DOHH2 (cell line): ENCODE results near the gene RLN3.

Experiments
- H3F3A ChIP-seq: fragments of 200-600 bp; sonication (generic), shearing (Covaris generic); 2 replicates; pipeline ENCODE4 v1.6.0; 2016; ENCODE audit warnings: antibody characterized with exemption, mild to moderate bottlenecking; ENCODE audit not compliant: control insufficient read depth, insufficient read depth
- H3K27ac ChIP-seq: fragments of 200-600 bp; sonication (generic); 2 replicates; pipeline ENCODE4 v1.5.1; 2014; ENCODE audit warnings: low read depth, mild to moderate bottlenecking, low read length, moderate library complexity
- H3K27me3 ChIP-seq: fragments of 200-600 bp; sonication (generic); 2 replicates; pipeline ENCODE4 v1.6.1; 2014; ENCODE audit warnings: mild to moderate bottlenecking, low read length, mixed read lengths; ENCODE audit not compliant: control insufficient read depth
- H3K36me3 ChIP-seq: fragments of 200-600 bp; sonication (generic); 2 replicates; pipeline ENCODE4 v1.6.1; 2014; ENCODE audit warnings: mild to moderate bottlenecking, low read length, moderate library complexity, mixed read lengths; ENCODE audit not compliant: control insufficient read depth
- H3K4me1 ChIP-seq: fragments of 200-600 bp; sonication (generic); 2 replicates; pipeline ENCODE4 v1.6.1; 2014; ENCODE audit warnings: mild to moderate bottlenecking, low read length, mixed read lengths; ENCODE audit not compliant: control insufficient read depth
- H3K4me2 ChIP-seq: fragments of 200-600 bp; sonication (generic); 2 replicates; pipeline ENCODE4 v1.6.0; 2014; ENCODE audit warnings: mild to moderate bottlenecking, low read length, moderate library complexity
- H3K4me3 ChIP-seq: fragments of 200-600 bp; sonication (generic); 2 replicates; pipeline ENCODE4 v1.5.1; 2014; ENCODE audit warnings: mild to moderate bottlenecking, low read length, mixed read lengths
- H3K79me2 ChIP-seq: fragments of 200-600 bp; sonication (generic); 2 replicates; pipeline ENCODE4 v1.6.1; 2014; ENCODE audit warnings: mild to moderate bottlenecking, low read length, mixed read lengths; ENCODE audit not compliant: control insufficient read depth
- H3K9me2 ChIP-seq: fragments of 200-600 bp; sonication (generic); replicated peaks from 2 replicates; pipeline ENCODE4 v1.6.1; 2014; ENCODE audit warnings: mild to moderate bottlenecking, low read length, mixed read lengths; ENCODE audit not compliant: control insufficient read depth
- H3K9me3 ChIP-seq: fragments of 200-600 bp; sonication (generic); 2 replicates; pipeline ENCODE4 v1.6.1; 2014; ENCODE audit warnings: antibody characterized with exemption, low read length, mixed read lengths; ENCODE audit not compliant: control insufficient read depth, insufficient read depth
- H4K20me1 ChIP-seq: fragments of 200-600 bp; sonication (generic); 2 replicates; pipeline ENCODE4 v1.6.0; 2014; ENCODE audit warnings: low read depth, mild to moderate bottlenecking, antibody characterized with exemption, low read length, moderate library complexity; ENCODE audit not compliant: control insufficient read depth, insufficient read depth
- CTCF ChIP-seq: fragments of 200-600 bp; sonication (generic); IDR thresholded peaks from one replicate; pipeline ENCODE4 v1.5.1; 2014; ENCODE audit warnings: antibody characterized with exemption, mild to moderate bottlenecking, low read depth, low read length; ENCODE audit not compliant: poor library complexity, severe bottlenecking
- EZH2phosphoT487 ChIP-seq: fragments of 200-600 bp; sonication (generic); IDR thresholded peaks from 2 replicates; pipeline ENCODE4 v1.6.1; 2017; ENCODE audit warnings: borderline replicate concordance, mild to moderate bottlenecking, antibody characterized with exemption, low read length, moderate library complexity, mixed read lengths

Gene RLN3

GRCh38 chr19:14054721-14055120, 26.8 kb downstream of the RLN3 start:
- TF ChIP-seq CTCF (no peak), EZH2phosphoT487 (no peak)
- no peaks in the 10 kb centered on the region for H3F3A ChIP-seq
- H3K4me1 ChIP-seq, result peaks cover 19% of the 10 kb centered on the region
- peaks cover 23% of the 10 kb centered on the region for H3K27me3 ChIP-seq
- H3K9me3 ChIP-seq, result no peaks in the 10 kb centered on the region
- H3K79me2 ChIP-seq, result no peaks in the 10 kb centered on the region
- H3K9me2 ChIP-seq, result no peaks in the 10 kb centered on the region
- H3K4me2 ChIP-seq, result no peak overlapping the region
- no peak overlapping the region for H3K27ac ChIP-seq
- no peaks in the 10 kb centered on the region for H3K36me3 ChIP-seq
- no peak overlapping the region for H3K4me3 ChIP-seq
- no peaks in the 10 kb centered on the region for H4K20me1 ChIP-seq

- H3K4me3 ChIP-seq, result no peak overlapping the region
These were observed 27.4 kb downstream of the RLN3 start for GRCh38 chr19:14055396-14055795.

GRCh38 chr19:14056069-14056666, 28.2 kb downstream of the RLN3 start:
- Histone ChIP-seq H3K4me3 (no peak overlapping the region), H3K4me1 (peaks cover 27% of the 10 kb centered on the region), H3K79me2 (no peaks in the 10 kb centered on the region)

More at GRCh38 chr19:14055396-14055795, 27.4 kb downstream of the RLN3 start:
- Histone ChIP-seq H3K27ac (no peak overlapping the region), H3K79me2 (no peaks in the 10 kb centered on the region), H3K9me2 (no peaks in the 10 kb centered on the region), H3K4me2 (no peak overlapping the region), H3K4me1 (peaks cover 26% of the 10 kb centered on the region), H4K20me1 (no peaks in the 10 kb centered on the region), H3F3A (no peaks in the 10 kb centered on the region), H3K27me3 (peaks cover 24% of the 10 kb centered on the region), H3K9me3 (no peaks in the 10 kb centered on the region), H3K36me3 (no peaks in the 10 kb centered on the region)
- no peak for TF ChIP-seq EZH2phosphoT487
- no peak for TF ChIP-seq CTCF

More at GRCh38 chr19:14056069-14056666, 28.2 kb downstream of the RLN3 start:
- no peaks in the 10 kb centered on the region for H4K20me1 ChIP-seq
- TF ChIP-seq CTCF (no peak), EZH2phosphoT487 (no peak)
- H3F3A ChIP-seq, result no peaks in the 10 kb centered on the region
- H3K36me3 ChIP-seq, result no peaks in the 10 kb centered on the region
- peaks cover 29% of the 10 kb centered on the region for H3K27me3 ChIP-seq
- H3K27ac ChIP-seq, result no peak overlapping the region
- no peaks in the 10 kb centered on the region for H3K9me2 ChIP-seq
- H3K4me2 ChIP-seq, result no peak overlapping the region
- no peaks in the 10 kb centered on the region for H3K9me3 ChIP-seq
